ENCODE data around the gene FGF21. TPM values are rescaled to one million over a fixed set of nuclear protein-coding genes. Genes with fewer than 3 reads are reported as not detected.

Gene FGF21
- total RNA-seq, 1 experiment from 2014 or later: 3.0 TPM

DNA sequence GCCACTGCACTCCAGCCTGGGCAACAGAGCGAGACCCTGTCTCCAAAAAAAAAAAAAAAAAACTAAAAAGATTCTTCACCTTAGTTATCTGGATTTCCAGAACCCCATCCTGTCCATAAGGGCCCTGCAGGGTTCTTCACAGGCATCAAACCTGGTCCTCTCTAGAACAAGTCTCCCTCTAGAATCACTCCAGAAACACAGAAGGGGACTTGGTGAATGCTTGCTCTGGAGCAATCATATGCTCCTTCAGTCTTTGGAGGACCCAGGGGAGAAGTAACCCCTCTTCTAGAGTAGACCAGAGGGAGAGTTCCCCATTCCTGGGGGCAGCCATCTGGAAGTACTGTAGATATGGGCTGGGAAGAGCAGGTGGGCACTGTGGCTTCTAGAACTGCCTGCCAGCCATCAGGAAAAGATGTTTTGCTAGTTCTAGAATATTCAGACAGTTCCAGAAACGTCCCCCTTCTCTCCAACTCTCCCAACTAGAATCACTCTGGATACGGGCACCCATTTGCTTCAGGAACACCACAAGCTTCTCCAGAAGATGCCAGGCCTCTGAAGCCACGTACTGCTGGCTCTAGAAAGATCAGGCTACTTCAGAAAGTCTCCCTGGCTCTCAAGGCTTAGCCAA, 5.6 kb upstream of the FGF21 start:
- ChIA-PET POLR2A (no interaction called here), CTCF (no interaction called here)
- Mint-ChIP-seq H3K4me1 (ENCODE audit: low read depth, unreplicated experiment) (peaks cover 26% of the 10 kb centered on the region), H3K27ac (ENCODE audit: unreplicated experiment) (no peak overlapping the region), H3K4me3 (ENCODE audit: unreplicated experiment) (peak overlapping the region; percentile 89), H3K27me3 (ENCODE audit: insufficient read depth, unreplicated experiment) (no peaks in the 10 kb centered on the region), H3K36me3 (ENCODE audit: insufficient read depth, unreplicated experiment) (peaks cover 50% of the 10 kb centered on the region), H3K9me3 (ENCODE audit: unreplicated experiment) (no peaks in the 10 kb centered on the region)
- Histone ChIP-seq H3K9me3 (no peaks in the 10 kb centered on the region), H3K4me1 (peaks cover 15% of the 10 kb centered on the region), H3K27me3 (replicated peaks; ENCODE audit: control insufficient read depth, insufficient read depth, low read length) (no peaks in the 10 kb centered on the region), H3K4me3 (ENCODE audit: low read depth, low read length) (no peak overlapping the region), H3K36me3 (ENCODE audit: control insufficient read depth, insufficient read depth, low read length) (no peaks in the 10 kb centered on the region)
- intact Hi-C loops (cut with micrococcal nuclease; ENCODE audit: unreplicated experiment): no loop called here
- TF ChIP-seq, protein P1, sequence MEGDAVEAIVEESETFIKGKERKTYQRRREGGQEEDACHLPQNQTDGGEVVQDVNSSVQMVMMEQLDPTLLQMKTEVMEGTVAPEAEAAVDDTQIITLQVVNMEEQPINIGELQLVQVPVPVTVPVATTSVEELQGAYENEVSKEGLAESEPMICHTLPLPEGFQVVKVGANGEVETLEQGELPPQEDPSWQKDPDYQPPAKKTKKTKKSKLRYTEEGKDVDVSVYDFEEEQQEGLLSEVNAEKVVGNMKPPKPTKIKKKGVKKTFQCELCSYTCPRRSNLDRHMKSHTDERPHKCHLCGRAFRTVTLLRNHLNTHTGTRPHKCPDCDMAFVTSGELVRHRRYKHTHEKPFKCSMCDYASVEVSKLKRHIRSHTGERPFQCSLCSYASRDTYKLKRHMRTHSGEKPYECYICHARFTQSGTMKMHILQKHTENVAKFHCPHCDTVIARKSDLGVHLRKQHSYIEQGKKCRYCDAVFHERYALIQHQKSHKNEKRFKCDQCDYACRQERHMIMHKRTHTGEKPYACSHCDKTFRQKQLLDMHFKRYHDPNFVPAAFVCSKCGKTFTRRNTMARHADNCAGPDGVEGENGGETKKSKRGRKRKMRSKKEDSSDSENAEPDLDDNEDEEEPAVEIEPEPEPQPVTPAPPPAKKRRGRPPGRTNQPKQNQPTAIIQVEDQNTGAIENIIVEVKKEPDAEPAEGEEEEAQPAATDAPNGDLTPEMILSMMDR (IDR thresholded peaks at IDR 0.05; ENCODE audit: insufficient read depth in 1 of 2, low read depth in 1 of 2, low read length in 1 of 2, severe bottlenecking in 1 of 2, unreplicated experiment in 1 of 2): no peak
- DNase-seq: no peak
- BruUV-seq (replicated peaks): no TSS peak

DNA sequence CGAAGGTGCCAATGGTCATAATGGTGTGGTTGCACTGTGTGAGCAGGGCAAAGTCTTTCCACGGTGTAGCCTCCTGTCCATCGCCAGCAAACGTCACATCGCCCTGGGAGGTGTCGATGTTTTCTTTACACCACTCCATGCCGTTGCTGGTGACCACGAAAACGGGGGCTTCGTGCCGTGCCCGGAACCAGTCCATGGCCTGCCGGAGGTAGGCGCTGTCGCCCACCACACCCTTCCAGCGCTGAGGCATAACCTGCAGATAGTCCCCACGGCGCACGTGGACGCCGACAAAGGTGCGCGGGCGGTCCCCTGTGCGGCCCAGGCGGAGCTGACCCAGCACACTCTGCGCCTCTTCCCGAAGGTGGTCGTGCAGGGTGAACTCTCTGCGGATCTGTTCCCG, 5.0 kb upstream of the FGF21 start:
- H3K27ac Mint-ChIP-seq (ENCODE audit: unreplicated experiment): no peak overlapping the region
- Histone ChIP-seq H3K4me3 (ENCODE audit: low read depth, low read length) (no peak overlapping the region), H3K27me3 (replicated peaks; ENCODE audit: control insufficient read depth, insufficient read depth, low read length) (no peaks in the 10 kb centered on the region), H3K4me1 (peaks cover 22% of the 10 kb centered on the region), H3K9me3 (no peaks in the 10 kb centered on the region), H3K36me3 (ENCODE audit: control insufficient read depth, insufficient read depth, low read length) (no peaks in the 10 kb centered on the region)
- H3K27me3 Mint-ChIP-seq (ENCODE audit: insufficient read depth, unreplicated experiment): no peaks in the 10 kb centered on the region
- peak overlapping the region; percentile 89 for H3K4me3 Mint-ChIP-seq (ENCODE audit: unreplicated experiment)
- ChIA-PET POLR2A (no interaction called here), CTCF (interaction anchor here (0.6 kb wide), 1 partner anchor 22 kb away, joined by 3 read pairs; no protein-coding TSS in a partner anchor)
- no peak for DNase-seq
- H3K36me3 Mint-ChIP-seq (ENCODE audit: insufficient read depth, unreplicated experiment): peaks cover 50% of the 10 kb centered on the region
- peaks cover 32% of the 10 kb centered on the region for H3K4me1 Mint-ChIP-seq (ENCODE audit: low read depth, unreplicated experiment)
- intact Hi-C loops (cut with micrococcal nuclease; ENCODE audit: unreplicated experiment): no loop called here
- H3K9me3 Mint-ChIP-seq (ENCODE audit: unreplicated experiment): no peaks in the 10 kb centered on the region
- TF ChIP-seq, protein P1 (IDR thresholded peaks at IDR 0.05; ENCODE audit: insufficient read depth in 1 of 2, low read depth in 1 of 2, low read length in 1 of 2, severe bottlenecking in 1 of 2, unreplicated experiment in 1 of 2): no peak
- no TSS peak for BruUV-seq (replicated peaks)

DNA sequence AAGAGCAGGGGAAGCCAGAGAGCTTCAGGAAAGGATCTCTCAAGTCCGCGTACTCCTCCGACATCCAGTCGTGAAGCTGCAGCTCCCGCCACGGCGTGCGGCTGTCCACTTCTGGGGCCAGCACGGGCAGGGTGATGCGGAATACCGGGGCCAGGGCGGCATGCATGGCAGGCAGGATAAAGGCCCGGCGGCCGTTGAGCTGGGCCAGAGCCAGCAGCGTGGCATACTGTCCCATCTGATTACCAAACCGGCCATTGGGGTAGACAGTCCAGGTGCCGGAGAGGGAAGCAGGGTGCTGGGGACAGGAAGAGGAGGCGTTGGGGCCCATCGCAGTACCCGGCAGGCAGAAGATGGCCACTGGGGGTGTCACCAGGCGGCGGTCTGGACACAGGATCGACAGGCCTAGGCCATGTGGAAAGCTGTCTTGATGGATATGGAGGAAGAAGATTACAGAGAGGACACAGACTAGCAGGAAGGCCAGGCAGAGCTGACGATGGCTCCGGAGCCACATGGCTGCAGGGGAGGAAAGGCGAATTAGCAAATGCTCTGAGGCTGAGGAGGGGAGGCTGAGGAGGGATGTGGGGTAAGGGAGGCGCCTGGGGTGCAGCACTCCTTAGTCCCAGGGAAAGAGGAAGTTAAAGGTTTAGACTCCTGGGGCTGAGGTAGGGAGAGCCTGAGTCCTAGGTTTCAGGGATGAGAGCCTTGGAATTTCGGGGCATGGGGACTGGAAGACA, 4.4 kb upstream of the FGF21 start:
- H3K9me3 ChIP-seq: no peaks in the 10 kb centered on the region
- peaks cover 27% of the 10 kb centered on the region for H3K4me1 ChIP-seq
- ChIA-PET CTCF (interaction anchor here (0.6 kb wide), 1 partner anchor 22 kb away, joined by 3 read pairs; no protein-coding TSS in a partner anchor), POLR2A (no interaction called here)
- peaks cover 35% of the 10 kb centered on the region for H3K4me1 Mint-ChIP-seq (ENCODE audit: low read depth, unreplicated experiment)
- H3K4me3 Mint-ChIP-seq (ENCODE audit: unreplicated experiment): peak overlapping the region; percentile 89
- no peaks in the 10 kb centered on the region for H3K9me3 Mint-ChIP-seq (ENCODE audit: unreplicated experiment)
- H3K27me3 Mint-ChIP-seq (ENCODE audit: insufficient read depth, unreplicated experiment): no peaks in the 10 kb centered on the region
- no peaks in the 10 kb centered on the region for H3K36me3 ChIP-seq (ENCODE audit: control insufficient read depth, insufficient read depth, low read length)
- H3K4me3 ChIP-seq (ENCODE audit: low read depth, low read length): no peak overlapping the region
- no TSS peak for BruUV-seq (replicated peaks)
- H3K36me3 Mint-ChIP-seq (ENCODE audit: insufficient read depth, unreplicated experiment): peaks cover 55% of the 10 kb centered on the region
- no peak for DNase-seq
- no peak overlapping the region for H3K27ac Mint-ChIP-seq (ENCODE audit: unreplicated experiment)
- TF ChIP-seq, protein P1 (IDR thresholded peaks at IDR 0.05; ENCODE audit: insufficient read depth in 1 of 2, low read depth in 1 of 2, low read length in 1 of 2, severe bottlenecking in 1 of 2, unreplicated experiment in 1 of 2): no peak
- intact Hi-C loops (cut with micrococcal nuclease; ENCODE audit: unreplicated experiment): no loop called here
- no peaks in the 10 kb centered on the region for H3K27me3 ChIP-seq (replicated peaks; ENCODE audit: control insufficient read depth, insufficient read depth, low read length)
